Stimulated activated CD8-positive, alpha-beta memory T cell treated with anti-CD3 and anti-CD28 coated beads, Interleukin-7, amount 100 ng/mL, for 1 hour (primary cell): ENCODE data around the gene TASP1.
"Not testable (repeated sequence)": the region's sequence is repeated elsewhere in the genome, so short reads cannot be mapped to it uniquely, and the experiment has no call there.

Experiments used
- DNase-seq, 2 donors: peaks; one replicate each; pipeline ENCODE4 v3.0.0-alpha.2; 2020; ENCODE audit warnings: low read depth in 2 of 2

TASP1 gene

GRCh38 chr20:13401596-13401995 is 237.1 kb downstream of the TASP1 start:
- DNase-seq, result no peak

GRCh38 chr20:13400453-13400852 is 238.3 kb downstream of the TASP1 start:
- DNase-seq, result no peak

DNA sequence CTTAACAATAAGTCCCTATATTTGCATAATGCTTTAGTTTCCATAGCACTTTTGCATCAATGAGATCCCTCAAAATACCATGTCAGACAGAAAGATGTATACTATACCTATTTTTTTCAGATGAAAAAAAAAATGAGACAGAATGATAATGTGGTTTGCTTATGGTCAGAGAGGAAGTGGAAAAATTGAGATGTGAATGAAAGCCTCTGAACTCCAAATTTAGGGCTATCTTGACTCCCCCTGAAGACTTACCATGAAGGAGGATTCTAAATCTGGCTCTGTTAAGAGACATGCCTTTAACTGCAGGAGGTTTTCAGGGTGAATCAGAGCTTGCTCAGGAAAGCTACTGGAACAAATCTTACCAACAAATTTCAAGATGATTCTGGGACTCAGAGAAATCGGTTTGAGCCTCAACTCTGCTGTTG is 241.4 kb downstream of the TASP1 start:
- DNase-seq, result no peak

DNA sequence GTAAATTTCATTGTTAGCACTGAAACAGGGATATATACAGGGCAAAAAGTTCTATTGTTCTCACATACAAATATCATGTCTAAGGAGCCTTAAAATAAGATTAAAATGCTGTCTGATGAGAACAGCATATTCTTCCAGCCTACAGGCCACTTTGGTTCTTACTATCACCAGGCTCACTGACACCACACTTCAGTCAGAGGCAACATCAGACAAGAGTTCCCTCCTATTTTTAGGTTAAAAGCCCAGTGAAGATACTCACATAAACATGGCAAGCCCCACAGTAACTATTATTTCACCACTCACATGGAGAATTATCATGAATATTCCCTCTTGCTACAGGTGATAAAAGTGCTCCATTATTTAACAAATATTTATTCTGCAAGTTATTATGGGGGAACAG is 241.9 kb downstream of the TASP1 start:
- DNase-seq, result no peak

- no peak for DNase-seq
Measured at GRCh38 chr20:13396022-13396421, 242.7 kb downstream of the TASP1 start.

- no peak for DNase-seq
Measured at GRCh38 chr20:13395232-13395631, 243.5 kb downstream of the TASP1 start.

- no peak for DNase-seq
Measured at GRCh38 chr20:13392391-13392790, 246.3 kb downstream of the TASP1 start.

- DNase-seq, result no peak
Measured at GRCh38 chr20:13389115-13389514, 249.6 kb downstream of the TASP1 start.

DNA sequence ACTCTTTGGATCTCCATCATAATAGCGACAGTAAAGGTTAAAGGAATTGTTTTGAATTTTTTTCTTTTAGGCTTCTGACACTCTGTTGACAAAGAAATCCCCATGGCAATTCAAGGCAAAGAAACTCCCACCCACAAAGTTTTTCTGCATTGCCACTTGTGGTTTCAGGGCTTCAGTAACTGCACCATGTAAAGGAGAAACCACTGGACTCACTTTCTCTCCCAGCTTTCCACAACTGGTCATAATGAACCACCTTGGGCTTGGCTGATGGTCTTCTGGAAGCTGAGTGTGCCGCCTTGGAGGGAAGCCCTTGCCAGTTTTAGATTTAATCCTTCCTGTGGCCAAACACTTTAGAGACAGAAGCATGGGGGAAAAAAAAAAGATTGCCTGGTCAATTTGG is 254.6 kb downstream of the TASP1 start:
- no peak for DNase-seq

GRCh38 chr20:13382786-13383185 is 255.9 kb downstream of the TASP1 start:
- DNase-seq, result no peak

DNA sequence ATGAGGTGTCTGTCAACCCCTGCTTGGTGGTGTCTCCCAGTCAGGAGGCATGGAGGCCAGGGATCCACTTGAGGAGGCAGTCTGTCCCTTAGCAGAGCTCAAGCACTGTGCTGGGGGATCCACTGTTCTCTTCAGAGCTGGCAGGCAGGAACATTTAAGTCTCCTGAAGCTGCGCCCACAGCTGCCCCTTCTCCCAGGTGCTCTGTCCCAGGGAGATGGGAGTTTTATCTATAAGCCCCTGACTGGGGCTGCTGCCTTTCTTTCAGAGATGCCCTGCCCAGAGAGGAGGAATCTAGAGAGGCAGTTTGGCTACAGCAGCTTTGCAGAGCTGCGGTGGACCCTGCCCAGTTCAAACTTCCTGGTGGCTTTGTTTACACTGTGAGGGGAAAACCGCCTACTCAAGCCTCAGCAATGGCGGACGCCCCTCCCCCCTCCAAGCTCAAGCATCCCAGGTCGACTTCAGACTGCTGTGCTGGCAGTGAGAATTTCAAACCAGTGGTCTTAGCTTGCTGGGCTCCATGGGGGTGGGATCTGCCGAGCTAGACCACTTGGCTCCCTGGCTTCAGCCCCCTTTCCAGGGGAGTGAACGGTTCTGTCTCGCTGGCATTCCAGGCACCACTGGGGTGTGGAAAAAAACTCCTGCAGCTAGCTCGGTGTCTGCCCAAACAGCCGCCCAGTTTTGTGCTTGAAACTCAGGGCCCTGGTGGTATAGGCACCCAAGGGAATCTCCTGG is 258.1 kb downstream of the TASP1 start:
- DNase-seq, result not testable (repeated sequence)

GRCh38 chr20:13373400-13373799 is 265.3 kb downstream of the TASP1 start:
- no peak for DNase-seq

- no peak for DNase-seq
Measured at GRCh38 chr20:13364278-13365170, 274.2 kb downstream of the TASP1 start.

DNA sequence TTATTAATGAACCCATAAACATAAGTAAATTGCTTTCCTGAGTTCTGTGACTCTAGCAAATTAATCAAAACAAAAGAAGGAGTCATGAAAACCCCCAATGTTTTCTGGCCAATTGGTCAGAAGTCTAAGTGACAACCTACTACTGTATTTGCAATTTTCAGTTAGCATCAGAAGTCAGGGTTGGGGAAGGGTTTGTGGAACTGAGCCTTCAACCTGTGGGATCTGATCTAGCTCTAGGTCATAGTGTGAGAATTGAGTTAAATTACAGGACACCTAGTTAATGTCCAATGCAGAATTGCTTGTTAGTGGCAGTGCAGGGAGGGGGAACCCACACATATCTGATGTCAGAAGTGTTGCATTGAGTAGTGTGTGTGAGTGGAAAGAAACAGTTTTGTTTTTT is 275.3 kb downstream of the TASP1 start:
- DNase-seq, result no peak

DNA sequence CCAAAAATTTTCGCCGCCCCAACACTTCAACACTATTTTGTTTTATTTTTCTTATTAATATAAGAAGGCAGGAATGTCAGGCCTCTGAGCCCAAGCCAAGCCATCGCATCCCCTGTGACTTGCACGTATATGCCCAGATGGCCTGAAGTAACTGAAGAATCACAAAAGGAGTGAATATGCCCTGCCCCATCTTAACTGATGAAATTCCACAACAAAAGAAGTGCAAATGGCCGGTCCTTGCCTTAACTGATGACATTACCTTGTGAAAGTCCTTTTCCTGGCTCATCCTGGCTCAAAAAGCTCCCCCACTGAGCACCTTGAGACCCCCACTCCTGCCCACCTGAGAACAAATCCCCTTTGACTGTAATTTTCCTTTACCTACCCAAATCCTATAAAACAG is 276.6 kb downstream of the TASP1 start:
- DNase-seq, result not testable (repeated sequence)

GRCh38 chr20:13358936-13359335 is 279.8 kb downstream of the TASP1 start:
- not testable (repeated sequence) for DNase-seq

DNA sequence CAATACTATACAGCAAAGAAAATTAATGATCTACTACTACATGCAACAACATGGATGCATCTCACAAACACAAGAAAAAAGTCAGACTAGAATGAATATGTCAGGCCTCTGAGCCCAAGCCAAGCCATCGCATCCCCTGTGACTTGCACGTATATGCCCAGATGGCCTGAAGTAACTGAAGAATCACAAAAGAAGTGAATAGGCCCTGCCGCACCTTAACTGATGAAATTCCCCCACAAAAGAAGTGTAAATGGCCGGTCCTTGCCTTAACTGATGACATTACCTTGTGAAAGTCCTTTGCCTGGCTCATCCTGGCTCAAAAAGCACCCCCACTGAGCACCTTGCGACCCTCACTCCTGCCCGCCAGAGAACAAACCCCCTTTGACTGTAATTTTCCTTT is 280.9 kb downstream of the TASP1 start:
- not testable (repeated sequence) for DNase-seq

DNA sequence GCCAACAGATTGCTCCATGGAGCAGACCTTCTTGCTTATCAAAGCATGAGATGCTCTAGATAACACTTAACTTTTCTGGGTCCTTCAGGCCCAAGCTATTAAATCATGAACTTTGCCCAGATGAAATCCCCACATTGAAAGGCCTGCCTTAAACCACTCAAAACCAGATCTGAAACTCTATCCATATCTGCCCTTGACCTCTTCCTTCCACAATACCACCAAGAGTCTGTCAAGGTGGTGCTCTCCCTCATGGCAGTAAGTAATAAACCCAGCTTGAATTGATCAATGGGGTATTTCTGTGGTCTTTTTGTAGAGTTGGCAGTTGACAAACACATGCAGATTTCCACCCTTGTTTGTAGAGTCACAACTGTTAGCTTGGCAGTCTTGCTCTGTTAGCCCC is 282.1 kb downstream of the TASP1 start:
- DNase-seq, result no peak

- DNase-seq, result no peak
Measured at GRCh38 chr20:13355941-13356486, 282.7 kb downstream of the TASP1 start.

DNA sequence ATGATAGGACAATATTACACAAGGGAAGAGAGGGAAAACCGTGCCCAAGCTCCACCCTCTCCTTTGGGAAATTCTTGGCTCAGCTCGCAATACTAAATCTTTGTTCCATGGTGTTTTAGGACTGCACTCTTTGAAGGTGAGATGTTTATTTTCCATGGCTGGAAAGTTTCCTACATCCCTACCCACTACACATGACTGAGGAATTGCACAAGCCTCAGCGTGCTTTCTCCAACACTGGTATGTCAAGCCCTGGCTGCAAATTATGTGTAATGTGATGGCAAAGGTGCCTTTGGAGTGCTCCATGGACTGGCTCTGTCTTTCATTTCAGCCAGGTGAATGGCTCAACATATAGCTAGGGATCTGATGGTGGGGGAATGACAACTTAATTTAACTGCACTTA is 283.3 kb downstream of the TASP1 start:
- DNase-seq, result no peak

- DNase-seq, result no peak
Measured at GRCh38 chr20:13353261-13353945, 285.3 kb downstream of the TASP1 start.

DNA sequence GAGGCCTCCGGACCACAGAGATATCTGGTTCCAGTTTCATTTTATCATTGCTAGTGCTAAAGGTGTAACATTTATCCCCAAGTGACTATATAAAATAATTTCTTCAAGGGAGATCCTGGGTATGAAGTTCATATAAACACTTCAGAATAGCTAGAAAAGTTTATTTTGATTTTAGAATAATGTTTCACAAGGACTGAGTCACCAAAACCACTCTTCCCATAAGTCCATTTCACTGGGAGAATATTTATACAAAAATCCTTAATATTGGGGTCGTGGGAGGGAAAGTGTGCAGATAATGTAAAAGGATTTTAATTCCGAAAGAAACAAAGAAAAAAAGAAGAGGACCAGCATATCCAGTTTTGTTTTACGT is 289.5 kb downstream of the TASP1 start:
- DNase-seq, result no peak
